GM19395 (cell line): ENCODE data around the gene TCF3.

ENCODE experiments used
- ATAC-seq: cut with Tn5 transposase; IDR thresholded peaks from one replicate; pipeline ENCODE4 v1.9.1; 2021; ENCODE audit warnings: mild to moderate bottlenecking, moderate library complexity; ENCODE audit not compliant: unreplicated experiment

The TCF3 gene

GRCh38 chr19:1590641-1591397, 61.6 kb downstream of the TCF3 start:
- ATAC-seq = no peak

GRCh38 chr19:1587872-1588271, 64.5 kb downstream of the TCF3 start:
- ATAC-seq = no peak

GRCh38 chr19:1585243-1585580, 67.2 kb downstream of the TCF3 start:
- ATAC-seq = no peak

GRCh38 chr19:1584500-1585242, 67.7 kb downstream of the TCF3 start:
- no peak for ATAC-seq

- ATAC-seq = no peak
Observed at GRCh38 chr19:1582201-1582600, 70.2 kb downstream of the TCF3 start.

DNA sequence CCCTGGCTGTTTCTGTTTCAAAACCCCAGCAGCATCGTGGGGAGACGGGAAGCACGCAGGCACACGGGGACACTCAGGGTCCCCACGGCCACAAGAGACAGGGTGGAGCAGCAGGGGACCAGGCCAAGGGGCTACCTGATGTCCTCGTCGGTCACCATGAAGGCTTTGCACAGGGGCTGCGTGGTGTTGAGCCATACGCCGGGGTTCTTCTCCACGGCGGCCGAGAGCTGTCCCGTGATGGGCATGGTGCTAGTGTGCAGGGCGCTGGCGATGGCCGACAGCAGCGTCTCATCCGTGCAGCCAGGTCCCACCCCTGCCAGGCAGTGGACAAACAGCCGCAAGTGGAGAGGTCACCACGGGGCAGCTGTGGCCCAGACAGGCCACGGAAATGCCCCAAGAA, 71.5 kb downstream of the TCF3 start:
- no peak for ATAC-seq

DNA sequence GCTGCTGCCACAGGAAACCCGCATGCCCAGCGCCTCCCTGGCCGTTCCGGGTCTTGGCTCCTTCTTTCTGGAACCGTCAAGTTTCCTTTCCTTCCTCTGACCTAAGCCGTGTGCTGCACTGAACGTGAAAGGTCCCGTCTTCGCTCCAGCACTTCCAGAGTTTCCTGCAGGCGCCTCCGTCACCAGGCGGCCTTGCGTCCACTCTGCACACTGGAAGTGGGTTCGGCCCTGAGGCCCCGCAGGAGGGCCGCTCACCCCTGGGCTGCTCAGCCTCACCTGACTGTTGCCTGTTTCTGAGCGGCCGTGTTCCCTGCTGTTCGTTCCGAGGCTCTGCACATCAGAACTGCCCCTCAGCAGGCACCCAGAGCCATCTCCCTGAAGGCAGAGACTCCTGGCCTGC, 72.0 kb downstream of the TCF3 start:
- ATAC-seq = no peak

DNA sequence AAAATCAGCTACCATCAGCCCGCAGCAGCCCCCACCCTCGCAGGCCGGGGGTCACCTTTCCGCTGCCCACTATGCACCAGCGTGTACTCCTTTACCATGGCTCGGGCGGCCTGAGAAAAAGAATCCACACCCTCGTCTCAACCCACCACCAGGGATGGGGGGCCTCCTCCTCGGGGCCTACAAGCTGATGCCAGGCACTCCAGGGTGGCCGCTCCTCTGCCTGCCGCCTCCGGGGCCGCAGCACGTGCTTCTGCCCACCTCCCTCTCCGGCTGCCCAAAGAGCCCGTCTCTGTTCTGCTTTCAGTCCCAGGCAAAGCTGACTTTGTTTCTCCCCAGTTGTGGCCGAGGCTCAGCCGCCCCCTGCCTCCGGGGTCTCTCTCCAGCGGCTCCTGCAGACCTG, 73.2 kb downstream of the TCF3 start:
- no peak for ATAC-seq

DNA sequence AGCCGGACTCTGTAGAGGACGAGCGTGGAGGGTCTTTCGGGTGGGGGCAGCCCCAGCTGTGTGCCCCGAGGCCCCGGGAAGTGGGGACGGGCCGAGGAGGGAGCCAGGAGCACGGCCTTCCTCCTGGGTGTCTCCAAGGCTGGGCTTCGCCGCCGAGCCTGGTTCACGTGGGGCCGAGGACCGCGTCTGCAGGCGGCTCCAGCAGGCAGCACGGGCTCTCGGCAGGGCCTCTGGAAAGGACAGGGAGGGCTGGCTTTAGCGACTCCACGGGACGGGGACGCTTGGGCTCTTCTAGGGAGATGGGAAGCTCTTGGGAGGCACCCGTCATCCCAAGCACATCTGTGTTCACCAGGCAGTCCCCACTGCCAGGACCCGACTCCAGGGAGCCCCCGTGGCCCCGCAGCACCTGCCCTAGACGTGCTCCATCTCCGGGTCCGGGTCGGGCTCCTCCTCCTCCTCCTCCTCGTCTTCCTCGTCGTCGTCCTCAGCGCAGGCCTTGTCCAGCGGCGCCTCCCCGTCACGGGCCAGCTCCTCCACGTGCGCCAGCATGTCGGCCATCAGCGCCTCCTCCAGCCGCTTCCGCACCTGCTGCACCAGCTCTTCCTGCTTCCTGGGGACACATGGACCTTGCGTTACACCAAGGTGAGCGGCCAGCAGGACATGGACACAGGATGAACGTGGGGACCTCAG, 74.3 kb downstream of the TCF3 start:
- ATAC-seq = no peak

DNA sequence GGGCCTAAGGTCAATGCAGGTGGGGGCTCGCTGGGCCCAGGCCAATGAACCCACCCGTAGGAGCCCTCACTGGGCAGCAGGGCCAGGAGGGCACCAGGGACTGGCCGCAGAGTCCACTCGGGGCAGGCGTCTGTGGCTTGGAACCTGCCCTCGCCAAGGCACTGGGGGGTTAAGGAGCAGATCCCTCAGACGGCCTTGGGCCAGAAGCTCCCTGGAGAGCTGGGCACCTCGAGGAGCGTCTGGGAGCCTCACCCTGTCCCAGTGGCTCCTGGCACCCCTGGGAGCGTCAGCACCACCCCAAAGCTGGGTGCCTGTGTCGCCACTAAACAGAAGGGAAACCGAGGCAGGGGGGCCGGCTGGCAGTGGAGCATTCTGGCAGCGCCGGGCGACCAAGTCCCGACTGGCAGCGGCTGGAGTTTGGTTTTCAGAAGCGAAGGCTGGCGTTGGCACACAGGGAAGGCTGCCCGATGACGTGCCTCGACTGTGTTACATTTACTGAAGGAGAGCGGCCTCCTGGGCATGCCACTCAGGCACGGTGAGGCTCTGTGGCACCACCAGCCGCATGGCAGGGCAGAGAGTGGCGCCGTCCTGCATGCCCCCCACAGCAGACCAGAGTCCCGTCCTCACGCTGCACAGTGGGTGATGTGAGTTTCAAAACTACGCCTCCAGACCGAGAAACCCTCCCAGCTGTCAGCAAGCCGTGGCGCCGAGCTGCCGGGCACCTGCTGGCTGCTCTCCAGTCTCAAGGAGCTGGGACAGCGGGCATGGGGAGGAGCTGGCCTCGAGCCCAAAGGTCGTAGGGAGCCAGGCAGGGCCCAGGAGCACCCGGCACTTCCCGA, 75.1 kb downstream of the TCF3 start:
- ATAC-seq = no peak

DNA sequence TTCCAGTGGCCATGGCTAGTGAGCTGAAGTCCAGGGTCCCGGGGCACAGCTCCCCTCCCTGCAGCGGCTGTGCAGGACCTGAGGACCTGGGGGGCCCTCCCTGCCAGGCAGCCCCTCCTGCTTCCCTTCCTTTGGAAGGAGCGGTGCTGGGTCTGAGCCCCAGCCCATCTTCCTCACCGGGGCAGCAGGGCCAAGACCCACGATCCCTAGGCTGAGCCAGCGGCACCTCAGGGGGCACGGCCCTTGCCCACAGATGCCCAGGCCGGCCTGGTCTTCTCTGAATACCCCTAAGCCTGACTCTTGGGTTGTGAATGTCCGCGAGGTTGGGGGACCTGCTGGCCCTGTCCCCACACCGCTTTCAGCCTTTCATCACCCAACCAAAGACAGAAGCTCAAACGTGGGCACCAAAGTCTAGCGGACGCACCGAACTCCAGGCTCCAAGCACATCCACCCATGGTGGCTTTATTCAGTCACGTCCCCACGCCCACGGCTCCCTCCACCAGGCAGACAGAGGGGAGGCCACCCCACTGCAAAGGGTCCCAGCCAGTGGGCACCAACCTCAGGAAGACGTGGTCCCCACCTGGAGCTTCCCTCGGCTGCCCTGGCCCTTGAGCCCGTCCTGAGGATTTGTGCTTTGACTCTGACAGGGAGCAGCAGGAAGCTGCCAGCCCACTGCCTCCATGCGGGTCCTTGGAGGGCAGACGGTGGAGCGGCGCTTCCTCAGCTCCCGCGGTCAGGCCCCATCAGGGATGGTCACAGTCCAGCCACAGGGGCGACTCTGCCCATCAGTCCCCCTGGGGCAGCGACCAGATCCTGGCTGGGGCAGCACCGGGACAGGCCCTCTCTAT, 75.9 kb downstream of the TCF3 start:
- no peak for ATAC-seq

GRCh38 chr19:1575323-1576241, 76.8 kb downstream of the TCF3 start:
- ATAC-seq = no peak

DNA sequence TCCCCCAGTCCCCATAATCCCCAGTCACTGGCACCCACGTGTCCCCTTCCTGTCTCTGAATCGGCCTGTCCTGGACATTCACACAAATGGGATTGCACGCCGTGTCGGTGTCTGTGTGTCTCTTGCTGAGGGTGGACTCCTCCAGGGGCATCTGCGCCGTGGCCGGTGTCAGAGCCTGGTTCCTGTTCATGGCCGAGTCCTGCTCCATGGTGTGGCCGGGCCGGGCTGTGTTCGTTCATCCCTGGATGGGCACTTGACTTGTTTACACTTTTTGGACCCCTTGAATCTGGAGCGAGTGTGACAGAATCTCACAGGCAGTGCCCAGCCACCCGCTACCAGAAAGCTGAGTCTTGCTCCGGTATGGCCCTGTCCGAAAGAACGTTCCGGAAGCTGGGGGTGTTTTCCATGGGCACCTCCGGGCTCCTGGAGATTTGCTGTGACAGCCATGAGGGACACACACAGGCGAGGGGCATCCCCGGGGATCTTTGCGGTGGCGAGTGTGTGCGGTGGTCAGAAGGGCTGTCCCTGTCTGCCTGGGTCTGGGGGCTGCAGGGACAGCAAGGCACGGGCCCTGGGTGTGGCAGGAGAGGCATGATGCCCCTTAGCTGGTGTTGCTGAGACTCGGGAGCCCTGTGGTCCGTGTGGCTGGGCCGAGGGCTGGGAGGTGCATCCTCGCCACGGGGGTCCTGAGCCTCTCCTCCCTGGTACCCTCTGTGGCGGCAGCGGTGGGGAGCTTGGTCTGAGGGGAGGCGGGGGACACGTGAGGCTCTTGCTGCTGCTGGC, 77.9 kb downstream of the TCF3 start:
- no peak for ATAC-seq

GRCh38 chr19:1572795-1573194, 79.6 kb downstream of the TCF3 start:
- ATAC-seq = no peak

DNA sequence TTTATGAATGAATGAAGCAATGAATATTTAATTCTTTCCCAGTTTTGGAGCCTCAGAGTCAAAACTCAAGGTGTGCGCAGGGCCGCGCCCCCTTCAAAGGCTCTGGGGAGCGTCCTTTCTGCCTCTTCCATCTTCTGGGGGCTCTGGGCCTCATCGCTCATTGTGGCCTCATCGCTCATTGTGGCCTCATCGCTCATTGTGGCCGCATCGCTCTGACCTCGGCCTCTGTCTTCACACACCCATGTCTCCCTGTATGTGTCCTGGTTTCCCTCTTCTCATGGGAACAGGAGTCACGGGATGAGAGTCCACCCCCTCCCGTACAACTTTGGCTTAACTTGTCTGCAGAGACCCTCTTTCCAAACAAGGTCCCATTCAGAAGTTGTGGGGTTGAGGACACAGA, 81.1 kb downstream of the TCF3 start:
- no peak for ATAC-seq

DNA sequence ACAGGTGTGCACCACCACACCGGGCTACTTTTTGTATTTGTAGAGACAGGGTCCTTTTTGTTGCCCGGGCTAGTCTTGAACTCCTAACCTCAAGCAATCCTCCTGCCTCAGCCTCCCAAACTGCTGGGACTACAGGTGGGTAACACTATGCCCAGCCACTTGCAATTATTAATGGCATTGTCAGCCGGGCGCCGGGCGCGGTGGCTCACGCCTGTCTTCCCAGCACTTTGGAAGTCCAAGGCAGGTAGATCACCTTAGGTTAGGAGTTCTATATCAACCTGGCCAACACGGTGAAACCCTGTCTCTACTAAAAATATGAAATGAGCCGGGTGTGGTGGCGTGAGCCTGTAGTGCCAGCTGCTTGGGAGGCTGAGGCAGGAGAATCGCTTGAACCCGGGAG, 81.6 kb downstream of the TCF3 start:
- ATAC-seq = no peak

DNA sequence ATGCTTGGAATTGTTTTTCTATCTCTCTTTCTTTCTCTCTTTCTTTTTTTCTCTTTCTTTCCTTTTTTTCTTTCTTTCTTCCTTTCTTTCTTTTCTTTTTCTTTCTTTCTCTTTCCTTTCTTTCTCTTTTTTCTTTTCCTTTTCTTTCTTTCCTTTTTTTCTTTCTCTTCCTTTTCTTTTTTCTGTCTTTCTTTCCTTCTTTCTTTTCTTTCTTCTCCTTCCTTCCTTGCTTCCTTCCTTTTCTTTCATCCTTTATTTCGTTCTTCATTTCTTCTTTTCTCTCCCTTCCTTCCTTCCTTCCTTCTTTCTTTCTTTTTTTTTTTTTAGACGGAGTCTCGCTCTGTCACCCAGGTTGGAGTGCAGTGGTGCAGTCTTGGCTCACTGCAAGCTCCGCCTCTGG, 82.4 kb downstream of the TCF3 start:
- ATAC-seq = no peak

GRCh38 chr19:1568320-1569019, 83.9 kb downstream of the TCF3 start, which contains the start of gene MEX3D:
Gene MEX3D (minus strand): TSS chr19:1568325. CDS start chr19:1568058, 267 bp downstream.
- no peak for ATAC-seq
